Mucosa of stomach (tissue), 1 donor: ENCODE data around the gene CEBPE.

Experiments
- H3K27me3 ChIP-seq: one replicate; pipeline ENCODE4 v1.7.0; 2013; ENCODE audit warnings: mild to moderate bottlenecking, low read length; ENCODE audit not compliant: control insufficient read depth, insufficient read depth
- H3K36me3 ChIP-seq: one replicate; pipeline ENCODE4 v1.7.0; 2013; ENCODE audit warnings: low read length; ENCODE audit not compliant: control insufficient read depth, insufficient read depth
- H3K4me1 ChIP-seq: one replicate; pipeline ENCODE4 v1.7.0; 2013; ENCODE audit warnings: mild to moderate bottlenecking, low read length; ENCODE audit not compliant: control insufficient read depth, insufficient read depth
- H3K4me3 ChIP-seq: one replicate; pipeline ENCODE4 v1.7.0; 2013; ENCODE audit warnings: low read length
- H3K9ac ChIP-seq: one replicate; pipeline ENCODE4 v1.7.0; 2013; ENCODE audit warnings: mild to moderate bottlenecking, low read length, moderate library complexity
- H3K9me3 ChIP-seq: one replicate; pipeline ENCODE4 v1.7.0; 2013; ENCODE audit warnings: mild to moderate bottlenecking, low read length, moderate library complexity; ENCODE audit not compliant: control insufficient read depth
- donor health status: Pancreatic carcinoma.

The CEBPE gene

GRCh38 chr14:23105348-23105824 lies 13.7 kb downstream of the CEBPE start:
- no peaks in the 10 kb centered on the region for H3K9me3 ChIP-seq
- no peaks in the 10 kb centered on the region for H3K4me1 ChIP-seq
- no peak overlapping the region for H3K9ac ChIP-seq
- H3K27me3 ChIP-seq: peaks cover 4% of the 10 kb centered on the region
- H3K36me3 ChIP-seq: no peaks in the 10 kb centered on the region
- H3K4me3 ChIP-seq: no peak overlapping the region

GRCh38 chr14:23104591-23105347 lies 14.3 kb downstream of the CEBPE start, which contains the start of gene CIROP:
CIROP (minus strand) TSS chr14:23104989; CDS start chr14:23104920, 69 bp downstream.
- peaks cover 4% of the 10 kb centered on the region for H3K27me3 ChIP-seq
- no peaks in the 10 kb centered on the region for H3K9me3 ChIP-seq
- H3K9ac ChIP-seq: no peak within 1 kb of the TSS
- no peak within 1 kb of the TSS for H3K4me3 ChIP-seq
- no peaks in the 10 kb centered on the region for H3K36me3 ChIP-seq
- H3K4me1 ChIP-seq: peaks cover 2% of the 10 kb centered on the region

- Histone ChIP-seq H3K4me3 (no peak overlapping the region), H3K4me1 (peaks cover 8% of the 10 kb centered on the region), H3K27me3 (no peaks in the 10 kb centered on the region), H3K9ac (no peak overlapping the region), H3K36me3 (no peaks in the 10 kb centered on the region), H3K9me3 (no peaks in the 10 kb centered on the region)
These were observed 14.9 kb downstream of the CEBPE start for GRCh38 chr14:23104070-23104590.

- Histone ChIP-seq H3K27me3 (no peaks in the 10 kb centered on the region), H3K4me1 (peaks cover 10% of the 10 kb centered on the region), H3K36me3 (no peaks in the 10 kb centered on the region), H3K4me3 (no peak overlapping the region), H3K9me3 (no peaks in the 10 kb centered on the region), H3K9ac (no peak overlapping the region)
These were observed 15.5 kb downstream of the CEBPE start for GRCh38 chr14:23103581-23103980.

GRCh38 chr14:23102801-23103200 lies 16.3 kb downstream of the CEBPE start:
- no peak overlapping the region for H3K9ac ChIP-seq
- H3K4me3 ChIP-seq: no peak overlapping the region

GRCh38 chr14:23101986-23102625 lies 16.9 kb downstream of the CEBPE start:
- Histone ChIP-seq H3K36me3 (no peaks in the 10 kb centered on the region), H3K4me1 (peaks cover 16% of the 10 kb centered on the region), H3K9ac (no peak overlapping the region), H3K9me3 (no peaks in the 10 kb centered on the region), H3K27me3 (no peaks in the 10 kb centered on the region), H3K4me3 (no peak overlapping the region)

More at GRCh38 chr14:23102801-23103200, 16.3 kb downstream of the CEBPE start:
- no peaks in the 10 kb centered on the region for H3K27me3 ChIP-seq
- no peaks in the 10 kb centered on the region for H3K36me3 ChIP-seq
- H3K4me1 ChIP-seq: peaks cover 10% of the 10 kb centered on the region
- H3K9me3 ChIP-seq: no peaks in the 10 kb centered on the region

GRCh38 chr14:23101213-23101970 lies 17.7 kb downstream of the CEBPE start:
- Histone ChIP-seq H3K4me1 (peaks cover 22% of the 10 kb centered on the region), H3K36me3 (no peaks in the 10 kb centered on the region), H3K27me3 (no peaks in the 10 kb centered on the region), H3K4me3 (no peak overlapping the region), H3K9me3 (no peaks in the 10 kb centered on the region), H3K9ac (no peak overlapping the region)

- no peaks in the 10 kb centered on the region for H3K36me3 ChIP-seq
- H3K27me3 ChIP-seq: no peaks in the 10 kb centered on the region
- H3K4me1 ChIP-seq: peaks cover 22% of the 10 kb centered on the region
- H3K9me3 ChIP-seq: no peaks in the 10 kb centered on the region
- H3K4me3 ChIP-seq: no peak overlapping the region
- H3K9ac ChIP-seq: no peak overlapping the region
These were observed 19.7 kb downstream of the CEBPE start for GRCh38 chr14:23099212-23099861.

GRCh38 chr14:23097786-23098185 lies 21.3 kb downstream of the CEBPE start:
- H3K9ac ChIP-seq: no peak overlapping the region
- H3K4me1 ChIP-seq: peaks cover 35% of the 10 kb centered on the region
- H3K9me3 ChIP-seq: no peaks in the 10 kb centered on the region

GRCh38 chr14:23095196-23096108 lies 23.6 kb downstream of the CEBPE start, which contains the start of gene C14orf119:
C14orf119 (plus strand) TSS chr14:23095505; CDS start chr14:23097659, 2,154 bp downstream.
- no peaks in the 10 kb centered on the region for H3K9me3 ChIP-seq
- peaks cover 35% of the 10 kb centered on the region for H3K4me1 ChIP-seq
- peak within 1 kb of the TSS; percentile 95 for H3K4me3 ChIP-seq
- no peaks in the 10 kb centered on the region for H3K27me3 ChIP-seq
- peak within 1 kb of the TSS; percentile 96 for H3K9ac ChIP-seq
- H3K36me3 ChIP-seq: peaks cover 2% of the 10 kb centered on the region

More at GRCh38 chr14:23097786-23098185, 21.3 kb downstream of the CEBPE start:
- Histone ChIP-seq H3K4me3 (no peak overlapping the region), H3K36me3 (no peaks in the 10 kb centered on the region), H3K27me3 (no peaks in the 10 kb centered on the region)
